Globus pallidus (tissue), 1 donor: Measurements from ENCODE around the gene TRMT1.
"Not testable (repeated sequence)": the region's sequence is repeated elsewhere in the genome, so short reads cannot be mapped to it uniquely, and the experiment has no call there.

ENCODE experiments used
- DNase-seq: peaks from one replicate; pipeline ENCODE4 v3.0.0-alpha.2; 2015; ENCODE audit warnings: low spot score

TRMT1 gene

GRCh38 chr19:13150187-13150930, 33.8 kb upstream of the TRMT1 start, which contains the start of the genes IER2 and STX10:
Gene IER2 (plus strand): TSS chr19:13150411. CDS start chr19:13153187, 2,776 bp downstream.
Gene STX10 (minus strand): TSS chr19:13150375. CDS start chr19:13150173, 202 bp downstream.
- DNase-seq, result peak; percentile 96

GRCh38 chr19:13149628-13150186, 33.2 kb upstream of the TRMT1 start:
- DNase-seq, result no peak

GRCh38 chr19:13149173-13149627, 32.7 kb upstream of the TRMT1 start:
- not testable (repeated sequence) for DNase-seq

GRCh38 chr19:13146763-13147563, 30.4 kb upstream of the TRMT1 start:
- DNase-seq, result no peak

GRCh38 chr19:13139633-13140311, 23.2 kb upstream of the TRMT1 start:
- no peak for DNase-seq

- no peak for DNase-seq
Measured at GRCh38 chr19:13138916-13139198, 22.3 kb upstream of the TRMT1 start.

- no peak for DNase-seq
Measured at GRCh38 chr19:13138171-13138915, 21.8 kb upstream of the TRMT1 start.

GRCh38 chr19:13137290-13137794, 20.8 kb upstream of the TRMT1 start:
- DNase-seq, result no peak

GRCh38 chr19:13135068-13136062, 18.8 kb upstream of the TRMT1 start:
- no peak for DNase-seq

- no peak for DNase-seq
Measured at GRCh38 chr19:13134626-13135025, 18.1 kb upstream of the TRMT1 start.

GRCh38 chr19:13133241-13133870, 16.8 kb upstream of the TRMT1 start:
- peak; percentile 80 for DNase-seq

GRCh38 chr19:13132471-13133180, 16.1 kb upstream of the TRMT1 start:
- no peak for DNase-seq

- DNase-seq, result no peak
Measured at GRCh38 chr19:13130886-13131490, 14.4 kb upstream of the TRMT1 start.

GRCh38 chr19:13129384-13129783, 12.8 kb upstream of the TRMT1 start:
- DNase-seq, result no peak

- DNase-seq, result no peak
Measured at GRCh38 chr19:13128583-13128982, 12.0 kb upstream of the TRMT1 start.

GRCh38 chr19:13127811-13128575, 11.5 kb upstream of the TRMT1 start:
- no peak for DNase-seq

- DNase-seq, result no peak
Measured at GRCh38 chr19:13127051-13127450, 10.5 kb upstream of the TRMT1 start.
